Embryonic facial prominence (tissue), 1 donor: ENCODE measurements around the gene POTEF.
"Not testable (repeated sequence)": the region's sequence is repeated elsewhere in the genome, so short reads cannot be mapped to it uniquely, and the experiment has no call there.

Experiments
- DNase-seq: peaks from one replicate; pipeline ENCODE4 v3.0.0-alpha.2; 2016; ENCODE audit errors: extremely low spot score

POTEF gene

GRCh38 chr2:130128464-130128863 is 558 bp downstream of the POTEF start:
- DNase-seq: not testable (repeated sequence)

GRCh38 chr2:130127726-130128125 is 1.3 kb downstream of the POTEF start:
- not testable (repeated sequence) for DNase-seq

- DNase-seq: not testable (repeated sequence)
Measured at GRCh38 chr2:130120924-130121323, 8.1 kb downstream of the POTEF start.

DNA sequence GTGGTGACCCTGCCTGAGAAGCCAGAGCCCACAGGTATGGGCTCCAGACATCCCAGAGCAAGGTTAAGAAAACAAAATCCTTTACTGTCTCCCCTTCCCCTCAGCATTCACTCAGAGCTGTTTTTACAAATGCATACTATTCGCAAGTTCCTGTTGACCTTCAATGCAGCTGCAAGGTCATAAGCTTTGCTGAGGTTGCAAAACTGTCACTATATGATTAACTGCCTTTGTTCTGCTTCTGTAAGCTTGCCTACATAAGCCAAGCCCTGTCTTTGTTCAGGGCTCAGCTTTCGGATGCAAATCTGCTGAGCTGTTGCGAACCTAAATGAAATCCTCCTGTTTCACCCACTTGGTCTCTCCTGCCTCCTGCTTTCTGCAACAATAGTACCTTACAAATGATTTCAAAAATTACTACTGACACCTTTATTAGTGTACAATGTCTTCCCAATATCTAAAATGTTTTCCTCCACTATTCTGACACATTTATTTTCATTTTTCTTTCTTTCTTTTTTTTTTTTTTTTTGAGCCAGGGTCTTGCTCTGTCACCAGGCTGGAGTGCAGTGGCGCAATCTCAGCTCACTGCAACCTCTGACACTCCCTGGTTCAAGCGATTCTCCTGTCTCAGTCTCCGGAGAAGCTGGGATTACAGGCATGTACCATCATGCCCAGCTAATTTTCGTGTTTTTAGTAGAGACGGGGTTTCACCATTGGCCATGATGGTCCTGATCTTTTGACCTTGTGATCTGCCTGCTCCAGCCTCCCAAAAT is 26.2 kb downstream of the POTEF start:
- DNase-seq: not testable (repeated sequence)

GRCh38 chr2:130062645-130063044 is 66.4 kb downstream of the POTEF start:
- DNase-seq: not testable (repeated sequence)

GRCh38 chr2:130059982-130060381 is 69.0 kb downstream of the POTEF start:
- DNase-seq: not testable (repeated sequence)

DNA sequence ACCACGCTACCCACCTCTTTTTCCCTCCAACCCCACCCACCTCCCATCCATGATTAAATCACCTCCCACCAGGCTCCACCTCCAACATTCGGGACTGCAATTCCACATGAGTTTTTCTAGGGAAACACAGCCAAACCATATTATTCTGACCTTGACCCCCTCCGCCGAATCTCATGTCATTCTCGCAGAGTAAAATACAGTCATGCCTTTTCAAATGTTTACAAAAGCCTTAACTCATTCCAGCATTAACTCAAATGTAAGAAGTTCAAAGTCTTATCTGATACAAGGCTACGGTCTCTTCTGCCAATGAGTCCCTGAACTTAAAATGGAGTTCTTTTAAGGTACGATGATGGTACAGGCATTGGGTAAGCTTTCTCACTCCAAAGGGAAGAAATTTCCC is 72.7 kb downstream of the POTEF start:
- not testable (repeated sequence) for DNase-seq

GRCh38 chr2:130053217-130053911 is 75.7 kb downstream of the POTEF start:
- DNase-seq: not testable (repeated sequence)

DNA sequence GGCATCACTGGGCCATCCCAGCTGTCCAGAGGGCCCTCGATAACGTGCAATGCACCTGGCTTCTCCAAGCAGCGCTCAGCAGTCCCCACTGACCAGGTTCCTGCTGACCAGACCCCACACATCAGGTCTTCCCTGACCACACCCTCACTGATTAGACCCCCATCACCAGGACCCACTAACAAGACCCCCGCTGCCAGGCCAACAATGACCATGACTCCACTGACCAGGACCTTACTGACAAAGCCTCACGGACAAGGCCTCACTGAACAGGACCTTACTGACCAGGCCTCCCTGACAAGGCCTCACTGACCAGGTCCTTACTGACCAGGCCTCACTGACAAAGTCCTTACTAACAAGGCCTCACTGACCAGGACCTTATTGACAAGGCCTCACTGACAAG is 76.6 kb downstream of the POTEF start:
- DNase-seq: not testable (repeated sequence)

DNA sequence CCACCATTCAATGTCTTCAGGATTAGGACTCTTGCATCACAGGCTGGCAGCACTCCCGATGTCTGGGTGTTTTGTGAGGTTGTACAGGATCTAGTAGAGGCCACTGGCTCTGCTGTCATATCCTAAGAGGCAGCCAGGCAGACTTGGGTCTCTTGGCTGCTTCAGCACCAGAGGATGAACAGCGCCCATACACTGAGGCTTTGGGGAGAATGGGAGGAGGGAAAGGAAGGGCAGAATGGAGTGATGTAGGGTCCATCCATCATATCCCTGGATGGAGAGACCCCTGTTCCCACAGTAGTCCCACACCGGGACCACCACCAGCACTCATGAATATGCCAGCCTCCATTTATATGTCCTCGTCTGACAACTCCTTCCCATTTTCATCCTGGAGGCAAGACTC is 80.6 kb downstream of the POTEF start:
- DNase-seq: not testable (repeated sequence)

DNA sequence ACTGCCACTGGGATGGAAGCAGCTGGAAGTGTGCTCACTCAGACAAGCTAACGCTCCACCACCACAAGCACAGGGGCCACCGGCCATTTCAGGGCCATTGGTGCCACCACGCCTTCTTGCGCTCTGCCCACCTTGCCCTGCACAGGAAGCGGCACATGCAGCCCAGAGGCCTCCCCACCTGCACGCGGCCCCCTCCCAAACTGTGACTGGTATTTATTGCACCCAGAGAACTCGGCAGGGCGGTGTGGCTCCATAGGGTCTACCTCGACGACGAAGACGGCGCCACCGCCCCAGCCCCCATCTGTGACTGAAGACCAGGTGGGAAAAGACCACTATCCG is 90.8 kb downstream of the POTEF start:
- not testable (repeated sequence) for DNase-seq

DNA sequence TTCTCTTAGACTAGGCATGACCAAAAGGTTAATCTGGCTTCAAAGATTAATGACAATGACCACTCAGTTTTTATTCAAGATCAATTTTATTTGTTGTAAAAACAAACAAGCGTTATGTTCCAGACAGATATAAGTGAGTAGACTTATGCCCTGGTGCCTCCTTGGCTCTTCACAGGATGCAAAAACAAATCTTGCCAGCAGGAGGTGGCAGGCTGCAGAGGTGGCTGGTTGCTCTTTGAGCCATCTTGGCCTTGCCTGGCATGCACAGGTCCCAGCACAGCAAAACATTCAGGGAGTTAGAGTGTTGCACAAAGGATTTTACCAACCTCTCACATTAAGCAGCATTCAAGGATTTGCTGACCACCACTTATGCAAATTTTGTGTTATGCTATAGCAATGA is 103.1 kb downstream of the POTEF start:
- not testable (repeated sequence) for DNase-seq
